CD14-positive monocyte (primary cell): ENCODE results near the gene SHROOM3. TPM values are rescaled to one million over a fixed set of nuclear protein-coding genes. Genes with fewer than 3 reads are reported as not detected.

ENCODE experiments used
- DNase-seq, 3 donors: peaks; one replicate each; pipeline ENCODE4 v3.0.0-alpha.2; 2011 to 2022
- H2AFZ ChIP-seq: 2 replicates; pipeline ENCODE4 v1.6.0; 2012; ENCODE audit warnings: mild to moderate bottlenecking, low read depth, low read length, inconsistent platforms; ENCODE audit not compliant: insufficient read depth, poor library complexity, severe bottlenecking
- H3K27ac ChIP-seq, 2 donors: 1 replicate in 1 of 2; 2 replicates in 1 of 2; pipeline ENCODE4 v1.5.1; 2012 to 2013; ENCODE audit warnings: low read length in 2 of 2, control low read depth in 1 of 2, inconsistent platforms in 1 of 2, low read depth in 1 of 2, mild to moderate bottlenecking in 1 of 2
- H3K27me3 ChIP-seq, 2 donors: one replicate each; pipeline versions ENCODE4 v1.6.0 to v1.6.1; 2011 to 2013; ENCODE audit warnings: low read length in 2 of 2; ENCODE audit not compliant: control insufficient read depth in 2 of 2, insufficient read depth in 2 of 2
- H3K36me3 ChIP-seq, 2 donors: replicated peaks in 1 of 2; 1 replicate in 1 of 2; 2 replicates in 1 of 2; pipeline versions ENCODE4 v1.5.1 to v1.6.1; 2012 to 2013; ENCODE audit warnings: low read length in 2 of 2, control low read depth in 1 of 2, inconsistent platforms in 1 of 2, mild to moderate bottlenecking in 1 of 2; ENCODE audit not compliant: insufficient read depth in 2 of 2, control insufficient read depth in 1 of 2
- H3K4me1 ChIP-seq, 2 donors: 1 replicate in 1 of 2; 2 replicates in 1 of 2; pipeline versions ENCODE4 v1.5.1 to v1.6.1; 2012 to 2013; ENCODE audit warnings: low read length in 2 of 2, control low read depth in 1 of 2, inconsistent platforms in 1 of 2, mild to moderate bottlenecking in 1 of 2, moderate library complexity in 1 of 2; ENCODE audit not compliant: insufficient read depth in 2 of 2, control insufficient read depth in 1 of 2
- H3K4me2 ChIP-seq: replicated peaks from 2 replicates; pipeline ENCODE3; 2012; ENCODE audit warnings: low read length, moderate library complexity, mild to moderate bottlenecking; ENCODE audit not compliant: poor library complexity, severe bottlenecking; ENCODE audit errors: extremely low read depth
- H3K4me3 ChIP-seq, 3 experiments: fragments of 200-600 bp in 1 of 3; sonication (generic) in 1 of 3; replicated peaks in 1 of 3; 1 replicate in 2 of 3; 2 replicates in 1 of 3; pipeline ENCODE4 v1.5.1; 2011 to 2013; ENCODE audit warnings: low read length in 3 of 3, mild to moderate bottlenecking in 3 of 3, control low read depth in 2 of 3, low read depth in 2 of 3, inconsistent platforms in 1 of 3, moderate library complexity in 1 of 3
- H3K79me2 ChIP-seq: 2 replicates; pipeline ENCODE4 v1.6.0; 2012; ENCODE audit warnings: mild to moderate bottlenecking, control low read depth, inconsistent platforms, low read length, moderate library complexity; ENCODE audit not compliant: insufficient read depth
- H3K9ac ChIP-seq: 2 replicates; pipeline ENCODE4 v1.6.0; 2017; ENCODE audit warnings: low read length, mild to moderate bottlenecking; ENCODE audit not compliant: insufficient read depth, poor library complexity, severe bottlenecking
- H3K9me3 ChIP-seq, 2 donors: replicated peaks in 1 of 2; 1 replicate in 1 of 2; 2 replicates in 1 of 2; pipeline versions ENCODE4 v1.5.1 to v1.6.1; 2012 to 2013; ENCODE audit warnings: low read length in 2 of 2, control low read depth in 1 of 2; ENCODE audit not compliant: control insufficient read depth in 1 of 2, insufficient read depth in 1 of 2
- H4K20me1 ChIP-seq: 2 replicates; pipeline ENCODE4 v1.6.0; 2012; ENCODE audit warnings: mild to moderate bottlenecking, low read length, control low read depth, moderate library complexity; ENCODE audit not compliant: insufficient read depth
- H3K27ac Mint-ChIP-seq, 7 donors: one replicate each; pipeline ENCODE4 v1.8.0; 2020; ENCODE audit warnings: mild to moderate bottlenecking in 7 of 7, mixed read lengths in 7 of 7, moderate library complexity in 6 of 7, inconsistent platforms in 2 of 7
- H3K27me3 Mint-ChIP-seq, 3 donors: one replicate each; pipeline ENCODE4 v1.8.0; 2021 to 2022; ENCODE audit warnings: low read depth in 3 of 3, mild to moderate bottlenecking in 3 of 3, mixed read lengths in 3 of 3, moderate library complexity in 3 of 3, inconsistent platforms in 1 of 3
- H3K36me3 Mint-ChIP-seq, 2 donors: one replicate each; pipeline ENCODE4 v1.8.0; 2020; ENCODE audit warnings: mixed read lengths in 2 of 2, inconsistent platforms in 1 of 2, mild to moderate bottlenecking in 1 of 2
- H3K4me1 Mint-ChIP-seq: one replicate; pipeline ENCODE4 v1.8.0; 2020; ENCODE audit warnings: mild to moderate bottlenecking, mixed read lengths
- H3K4me3 Mint-ChIP-seq, 2 donors: one replicate each; pipeline ENCODE4 v1.8.0; 2020; ENCODE audit warnings: mild to moderate bottlenecking in 2 of 2, mixed read lengths in 2 of 2, moderate library complexity in 1 of 2
- H3K9me3 Mint-ChIP-seq, 7 donors: one replicate each; pipeline ENCODE4 v1.8.0; 2020 to 2022; ENCODE audit warnings: mixed read lengths in 7 of 7, mild to moderate bottlenecking in 6 of 7, moderate library complexity in 6 of 7, inconsistent platforms in 2 of 7
- CTCF ChIP-seq: fragments of 200-600 bp; IDR thresholded peaks from one replicate; pipeline ENCODE4 v1.8.0; 2022; ENCODE audit warnings: antibody characterized with exemption, mild to moderate bottlenecking
- WGBS: methylation state at CpG from one replicate; pipeline ENCODE4 v1.1.5; 2013; ENCODE audit warnings: missing lambda C conversion rate; ENCODE audit not compliant: insufficient coverage; 5-methylcytosine and 5-hydroxymethylcytosine counted together
- intact Hi-C, 2 donors: fragments of 100-400 bp; cut with micrococcal nuclease; formaldehyde crosslinking; loops; one replicate each; pipeline versions ENCODE4 v1.15.0 to v1.15.1; 2023
- polyA plus RNA-seq, 3 donors: library from polyadenylated mRNA; depleted of rRNA in 1 of 3; unstranded in 2 of 3; stranded (reverse) in 1 of 3; fragments of 300-500 nt in 2 of 3; fragments of >200 nt in 1 of 3; fragmentation: Illumina TruSeq in 2 of 3; gene quantifications; 1 replicate in 2 of 3; 2 replicates in 1 of 3; pipeline ENCODE4 v1.2.3, GENCODE V29; 2012 to 2021

Gene SHROOM3
- polyA plus RNA-seq, 3 donors: not detected

- Histone ChIP-seq H3K9ac (no peak overlapping the region), H3K9me3 (no peaks in the 10 kb centered on the region), H2AFZ (no peak overlapping the region), H3K36me3 (no peaks in the 10 kb centered on the region), H3K79me2 (no peaks in the 10 kb centered on the region), H3K4me2 (no peak overlapping the region), H3K27me3 (no peaks in the 10 kb centered on the region), H3K27ac (no peak overlapping the region), H3K4me3 (no peak overlapping the region), H4K20me1 (no peaks in the 10 kb centered on the region), H3K4me1 (no peaks in the 10 kb centered on the region)
- Mint-ChIP-seq H3K4me1 (no peaks in the 10 kb centered on the region), H3K36me3 (no peaks in the 10 kb centered on the region), H3K27ac (no peak overlapping the region), H3K9me3 (peaks cover 0 to 3% (median 0%) of the 10 kb centered on the region in 7 donors), H3K4me3 (no peak overlapping the region), H3K27me3 (peaks cover 0 to 6% (median 2%) of the 10 kb centered on the region in 3 donors)
- no CpG with 5 or more reads among the region's 3 CpGs for WGBS
- no peak for DNase-seq
- intact Hi-C loops: no loop called here
- TF ChIP-seq CTCF: no peak
Observed at GRCh38 chr4:76760193-76760592, 325.2 kb downstream of the SHROOM3 start.

DNA sequence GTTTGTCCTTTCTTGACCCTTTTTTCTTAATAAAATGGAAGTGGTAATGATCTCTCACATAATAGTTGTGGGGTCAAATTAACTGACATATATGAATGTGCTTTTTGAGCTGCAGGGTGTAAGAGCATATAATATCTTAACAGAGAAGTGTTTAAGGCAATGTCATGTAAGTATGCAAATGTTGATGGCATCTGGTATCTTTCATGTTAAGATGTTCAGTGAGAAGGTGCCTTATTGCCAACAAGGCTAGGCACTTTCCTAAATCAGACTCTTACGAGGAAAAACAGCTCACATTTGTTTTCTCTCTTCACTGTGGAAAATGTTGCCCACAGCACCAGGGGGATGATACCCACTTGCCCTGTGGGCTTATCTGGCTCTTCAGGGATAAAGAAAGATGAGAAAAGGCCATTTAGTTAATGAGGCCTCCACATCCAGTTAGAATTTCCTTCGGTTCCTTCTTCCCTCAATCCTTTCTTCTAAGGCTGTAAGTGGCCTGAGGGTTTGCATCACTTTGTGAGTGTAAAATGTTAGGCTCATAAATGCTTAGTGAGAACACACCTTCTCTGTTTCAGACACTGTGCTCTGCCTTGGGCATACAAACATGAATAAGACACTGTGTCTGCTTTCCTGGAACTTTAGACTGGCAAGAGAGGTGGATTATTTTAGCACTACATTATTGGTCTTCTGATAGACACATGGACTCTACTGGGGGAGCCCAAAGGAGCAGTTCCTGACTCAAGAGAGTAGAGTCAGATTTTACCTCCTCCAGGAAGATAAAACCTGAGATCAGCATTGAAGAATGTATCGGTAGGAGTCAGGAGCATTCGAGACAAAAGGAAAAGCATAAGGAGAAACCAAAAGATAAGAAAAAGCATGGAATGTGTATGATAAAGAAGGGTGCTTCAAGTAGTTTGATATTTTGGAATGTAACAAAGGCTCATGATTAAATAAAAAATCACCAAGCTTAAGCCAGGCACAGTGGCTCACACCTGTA is 327.4 kb downstream of the SHROOM3 start:
- no peak overlapping the region for H3K4me3 Mint-ChIP-seq
- Histone ChIP-seq H3K27ac (no peak overlapping the region), H3K4me2 (no peak overlapping the region), H4K20me1 (no peaks in the 10 kb centered on the region), H3K9ac (no peak overlapping the region), H3K27me3 (no peaks in the 10 kb centered on the region), H3K36me3 (no peaks in the 10 kb centered on the region), H3K79me2 (no peaks in the 10 kb centered on the region), H2AFZ (no peak overlapping the region), H3K9me3 (no peaks in the 10 kb centered on the region), H3K4me1 (no peaks in the 10 kb centered on the region), H3K4me3 (no peak overlapping the region)
- intact Hi-C loops: no loop called here
- no peak overlapping the region for H3K27ac Mint-ChIP-seq
- WGBS: no CpG with 5 or more reads among the region's 4 CpGs
- DNase-seq: no peak
- no peak for TF ChIP-seq CTCF
- H3K36me3 Mint-ChIP-seq: no peaks in the 10 kb centered on the region
- no peaks in the 10 kb centered on the region for H3K9me3 Mint-ChIP-seq
- H3K27me3 Mint-ChIP-seq: peaks cover under 1 to 2% (median 2%) of the 10 kb centered on the region in 3 donors
- no peaks in the 10 kb centered on the region for H3K4me1 Mint-ChIP-seq
